ENCODE results near the gene CIAO3. TPM values are rescaled to one million over a fixed set of nuclear protein-coding genes. Genes with fewer than 3 reads are reported as not detected.
A peak's percentile ranks its signal among the peaks of the same experiment; 100 is the strongest.

The CIAO3 gene
- total RNA-seq, 2 donors from 2014 or later = 41.4 to 43.3 TPM

- Mint-ChIP-seq H3K9me3 (no peaks in the 10 kb centered on the region), H3K36me3 (ENCODE audit: low read depth) (no peaks in the 10 kb centered on the region), H3K27me3 (ENCODE audit: insufficient read depth) (peaks cover 82% of the 10 kb centered on the region), H3K4me3 (peak overlapping the region; percentile 48), H3K27ac (no peak overlapping the region), H3K4me1 (no peaks in the 10 kb centered on the region)
- H3K27me3 ChIP-seq (ENCODE audit: control insufficient read depth, insufficient read depth, low read length, poor library complexity, severe bottlenecking) = peaks cover 87% of the 10 kb centered on the region
- no peaks in the 10 kb centered on the region for H3K36me3 ChIP-seq (ENCODE audit: control insufficient read depth, insufficient read depth, low read length)
- TF ChIP-seq CTCF (conservative IDR thresholded peaks at IDR 0.05) = no peak
- no peak for DNase-seq
- H3K4me1 ChIP-seq (ENCODE audit: control insufficient read depth, insufficient read depth, low read length) = no peaks in the 10 kb centered on the region
- 39 to 49% methylated on average over 12 to 14 of the region's 14 CpGs for WGBS, 2 experiments (ENCODE audit: insufficient coverage in 1 of 2, insufficient read length in 1 of 2)
- H3K27ac ChIP-seq (ENCODE audit: low read depth, low read length) = no peak overlapping the region
- H3K4me3 ChIP-seq (ENCODE audit: low read length) = no peak overlapping the region
- H3K9ac ChIP-seq (ENCODE audit: extremely low read depth, low read length, poor library complexity, severe bottlenecking) = no peak overlapping the region
- no peaks in the 10 kb centered on the region for H3K9me3 ChIP-seq (ENCODE audit: control insufficient read depth, low read length)
These were observed 33.7 kb downstream of the CIAO3 start for GRCh38 chr16:707062-707538.

GRCh38 chr16:706189-707061 lies 34.4 kb downstream of the CIAO3 start:
- peaks cover 84% of the 10 kb centered on the region for H3K27me3 Mint-ChIP-seq (ENCODE audit: insufficient read depth)
- H3K4me1 Mint-ChIP-seq = no peaks in the 10 kb centered on the region
- peak overlapping the region; percentile 48 for H3K4me3 Mint-ChIP-seq
- DNase-seq = peak; percentile 70
- Histone ChIP-seq H3K9me3 (ENCODE audit: control insufficient read depth, low read length) (no peaks in the 10 kb centered on the region), H3K9ac (ENCODE audit: extremely low read depth, low read length, poor library complexity, severe bottlenecking) (no peak overlapping the region), H3K4me3 (ENCODE audit: low read length) (no peak overlapping the region), H3K27ac (ENCODE audit: low read depth, low read length) (no peak overlapping the region), H3K36me3 (ENCODE audit: control insufficient read depth, insufficient read depth, low read length) (no peaks in the 10 kb centered on the region), H3K27me3 (ENCODE audit: control insufficient read depth, insufficient read depth, low read length, poor library complexity, severe bottlenecking) (peaks cover 92% of the 10 kb centered on the region), H3K4me1 (ENCODE audit: control insufficient read depth, insufficient read depth, low read length) (no peaks in the 10 kb centered on the region)
- no peaks in the 10 kb centered on the region for H3K9me3 Mint-ChIP-seq
- TF ChIP-seq CTCF (conservative IDR thresholded peaks at IDR 0.05) = no peak
- H3K27ac Mint-ChIP-seq = no peak overlapping the region
- WGBS, 2 experiments (ENCODE audit: insufficient coverage in 1 of 2, insufficient read length in 1 of 2) = 8 to 12% methylated on average over 20 to 49 of the region's 49 CpGs
- H3K36me3 Mint-ChIP-seq (ENCODE audit: low read depth) = no peaks in the 10 kb centered on the region

GRCh38 chr16:705431-706188 lies 35.2 kb downstream of the CIAO3 start, which contains the start of gene FBXL16:
Gene FBXL16 (minus strand): TSS chr16:705801. CDS start chr16:697405, 8,396 bp downstream.
- no peak within 1 kb of the TSS for H3K27ac Mint-ChIP-seq
- no peak within 1 kb of the TSS for H3K9ac ChIP-seq (ENCODE audit: extremely low read depth, low read length, poor library complexity, severe bottlenecking)
- no peaks in the 10 kb centered on the region for H3K36me3 ChIP-seq (ENCODE audit: control insufficient read depth, insufficient read depth, low read length)
- H3K27me3 ChIP-seq (ENCODE audit: control insufficient read depth, insufficient read depth, low read length, poor library complexity, severe bottlenecking) = peaks cover 92% of the 10 kb centered on the region
- WGBS, 2 experiments (ENCODE audit: insufficient coverage in 1 of 2, insufficient read length in 1 of 2) = 0 to 1% methylated on average over 17 to 102 of the region's 115 CpGs
- H3K4me3 Mint-ChIP-seq = peak within 1 kb of the TSS; percentile 48
- no peak for TF ChIP-seq CTCF (conservative IDR thresholded peaks at IDR 0.05)
- peak; percentile 68 for DNase-seq
- no peaks in the 10 kb centered on the region for H3K9me3 Mint-ChIP-seq
- H3K9me3 ChIP-seq (ENCODE audit: control insufficient read depth, low read length) = no peaks in the 10 kb centered on the region
- no peak within 1 kb of the TSS for H3K4me3 ChIP-seq (ENCODE audit: low read length)
- H3K4me1 Mint-ChIP-seq = no peaks in the 10 kb centered on the region
- no peaks in the 10 kb centered on the region for H3K36me3 Mint-ChIP-seq (ENCODE audit: low read depth)
- no peaks in the 10 kb centered on the region for H3K4me1 ChIP-seq (ENCODE audit: control insufficient read depth, insufficient read depth, low read length)
- peaks cover 88% of the 10 kb centered on the region for H3K27me3 Mint-ChIP-seq (ENCODE audit: insufficient read depth)
- no peak within 1 kb of the TSS for H3K27ac ChIP-seq (ENCODE audit: low read depth, low read length)
